Measurements from ENCODE around the gene MYOD1. TPM values are rescaled to one million over a fixed set of nuclear protein-coding genes. Genes with fewer than 3 reads are reported as not detected.

The MYOD1 gene
- total and polyA plus RNA-seq, 9 of the 15 experiments (the other 6 are each of a cell fraction or from before 2014, with no cell fraction given): not detected

GRCh38 chr11:17734986-17735817, 15.8 kb downstream of the MYOD1 start:
- in situ Hi-C loops (cut with MboI) (no loop called here), intact Hi-C loops (cut with micrococcal nuclease) (loop anchor here (10.0 kb wide), 1 partner anchor 170 kb away; no protein-coding TSS in a partner anchor)
- ATAC-seq (peak; percentile 68), DNase-seq (ENCODE audit: extremely low read depth in 1 of 4, low spot score in 3 of 4) (peak; percentile 56 to 71 (median 65)), FAIRE-seq (no peak)
- peaks cover 5 to 38% of the 10 kb centered on the region in 2 experiments; a peak in 4 of 5 replicates for H3K27me3 ChIP-seq (ENCODE audit: control insufficient read depth in 2 of 2, insufficient read depth in 2 of 2, low read length in 2 of 2)
- H3K36me3 ChIP-seq (ENCODE audit: control insufficient read depth, insufficient read depth, low read length): no peaks in the 10 kb centered on the region
- no peak overlapping the region for H3K27ac ChIP-seq (ENCODE audit: extremely low read depth, low read depth, low read length)
- no peak overlapping the region for H3K9ac ChIP-seq (ENCODE audit: insufficient read depth in 1 of 2, low read depth in 2 of 2, low read length in 2 of 2)
- no peaks in the 10 kb centered on the region for H3K9me3 ChIP-seq (replicated peaks; ENCODE audit: control insufficient read depth, insufficient read depth, low read depth, low read length)
- ChIA-PET POLR2A (no interaction called here), CTCF (ENCODE audit: low intra/inter-chr PET ratio) (interaction anchor here (0.7 kb wide), 1 partner anchor 606 kb away, joined by 3 read pairs; no protein-coding TSS in a partner anchor)
- H2AFZ ChIP-seq (ENCODE audit: low read depth, low read length): no peak overlapping the region
- 8% methylated on average over 17 of the region's 73 CpGs for WGBS (ENCODE audit: insufficient coverage, low coverage, missing lambda C conversion rate)
- H3K4me3 ChIP-seq: no peak overlapping the region
- no TSS peak for BruUV-seq (replicated peaks)
- H4K20me1 ChIP-seq (replicated peaks; ENCODE audit: control insufficient read depth, insufficient read depth, low read length): peaks cover 21% of the 10 kb centered on the region; the same call in 1 of the 2 replicates
- H3K9me1 ChIP-seq (ENCODE audit: control insufficient read depth, insufficient read depth, low read length): no peaks in the 10 kb centered on the region
- H3K4me1 ChIP-seq (replicated peaks in 1 of 2; ENCODE audit: control insufficient read depth in 2 of 2, insufficient read depth in 2 of 2, low read length in 2 of 2): peaks cover 0 to 17% of the 10 kb centered on the region in 2 experiments; a peak in 3 of 5 replicates
- no peak overlapping the region for H3K4me2 ChIP-seq (ENCODE audit: insufficient read depth, low read length)
- H3K79me2 ChIP-seq (ENCODE audit: control insufficient read depth, insufficient read depth, low read length): no peaks in the 10 kb centered on the region
- no peak for TF ChIP-seq ETV6 (IDR thresholded peaks at IDR 0.05; ENCODE audit: borderline replicate concordance in 1 of 2, low read depth in 2 of 2, low read length in 1 of 2)
- no peak for TF ChIP-seq ETV6 (CRISPR knock-in tag; IDR thresholded peaks at IDR 0.05; ENCODE audit: borderline replicate concordance)
- TF ChIP-seq REST (IDR thresholded peaks at IDR 0.05; ENCODE audit: borderline replicate concordance): peak; percentile 96
- TF ChIP-seq REST (CRISPR knock-in tag; IDR thresholded peaks at IDR 0.05; ENCODE audit: low read depth): peak; percentile 92
- peak in 1 of 2 experiments; percentile 46; a peak in 1 of 4 replicates for TF ChIP-seq SIN3A (IDR thresholded peaks at IDR 0.05; ENCODE audit: borderline replicate concordance in 2 of 2, control insufficient read depth in 1 of 2, low read depth in 2 of 2, low read length in 2 of 2)
- TF ChIP-seq KLF6 (CRISPR knock-in tag; IDR thresholded peaks at IDR 0.05; ENCODE audit: borderline replicate concordance): no peak
- peak; percentile 66 to 90; a peak in 3 of 4 replicates for TF ChIP-seq UBTF (IDR thresholded peaks at IDR 0.05; ENCODE audit: borderline replicate concordance in 1 of 2, low read depth in 2 of 2, low read length in 2 of 2)
